HCT116 (cell line): ENCODE data around the gene RTN4. TPM values are rescaled to one million over a fixed set of nuclear protein-coding genes. Genes with fewer than 3 reads are reported as not detected.

ENCODE experiments used
- ATAC-seq: fragments of 200-7000 bp; cut with Tn5 transposase; 2 replicates; pipeline ENCODE4 v1.9.1; 2020; ENCODE audit warnings: mild to moderate bottlenecking, moderate library complexity
- BruUV-seq: library from RNA; stranded (reverse); fragments of 400-500 nt; replicated peaks from 2 replicates; lab custom pipeline; 2021; lab: Mats Ljungman, UMichigan
- CTCF ChIA-PET: fragments of 300-600 bp; sonication (Branson Sonifier 250); formaldehyde crosslinking; loops from one replicate; lab custom pipeline; 2021; ENCODE audit warnings: antibody characterized with exemption; lab: Charles Lee
- POLR2A ChIA-PET: fragments of 300-600, 350-600 bp; sonication (Branson Sonifier 250); formaldehyde crosslinking; loops from one replicate; lab custom pipeline; 2021; ENCODE audit warnings: antibody characterized with exemption; lab: Charles Lee
- RAD21 ChIA-PET, 2 experiments: fragments of 300-600 bp; sonication (Branson Sonifier 250); formaldehyde crosslinking; loops; one replicate each; lab custom pipeline; 2023; ENCODE audit warnings: low total read pairs in 2 of 2; ENCODE audit not compliant: uncharacterized antibody in 2 of 2, unreplicated experiment in 2 of 2, low non-redundant PET in 1 of 2; lab: Charles Lee
- DNase-seq: peaks from one replicate; pipeline ENCODE4 v3.0.0-alpha.2; 2010; ENCODE audit warnings: low read depth, low spot score
- H2AFZ ChIP-seq: fragments of 200-600 bp; shearing (Covaris generic), sonication (generic); 2 replicates; pipeline ENCODE4 v1.6.1; 2017; ENCODE audit warnings: low read depth, mixed run types, mixed read lengths, antibody characterized with exemption, low read length; ENCODE audit not compliant: poor library complexity, severe bottlenecking
- H3K27ac ChIP-seq: 2 replicates; pipeline ENCODE4 v1.5.1; 2012; ENCODE audit warnings: low read depth, low read length
- H3K27me3 ChIP-seq: fragments of 200-600 bp; sonication (generic); 2 replicates; pipeline ENCODE4 v1.6.1; 2016; ENCODE audit warnings: mixed run types, low read length, mixed read lengths; ENCODE audit not compliant: insufficient read depth
- H3K36me3 ChIP-seq, 2 experiments: fragments of 200-500 bp in 1 of 2; fragments of 200-600 bp in 1 of 2; sonication (Bioruptor generic) in 1 of 2; sonication (generic) in 1 of 2; 2 replicates each; pipeline versions ENCODE4 v1.5.1 to v1.6.1; 2014 to 2016; ENCODE audit warnings: low read length in 2 of 2, inconsistent platforms in 1 of 2, mixed read lengths in 1 of 2, mixed run types in 1 of 2; ENCODE audit not compliant: insufficient read depth in 2 of 2, control insufficient read depth in 1 of 2
- H3K4me1 ChIP-seq, 2 experiments: fragments of 200-600 bp in 1 of 2; sonication (generic) in 1 of 2; 2 replicates each; pipeline versions ENCODE4 v1.5.1 to v1.6.1; 2012 to 2017; ENCODE audit warnings: low read length in 2 of 2, inconsistent platforms in 1 of 2, mild to moderate bottlenecking in 1 of 2, mixed read lengths in 1 of 2, mixed run types in 1 of 2, moderate library complexity in 1 of 2; ENCODE audit not compliant: insufficient read depth in 2 of 2, control insufficient read depth in 1 of 2
- H3K4me2 ChIP-seq: fragments of 200-600 bp; sonication (generic); 2 replicates; pipeline ENCODE4 v1.6.1; 2017; ENCODE audit warnings: mixed run types, low read length, mixed read lengths
- H3K4me3 ChIP-seq, 2 experiments: fragments of 200-600 bp in 1 of 2; sonication (generic) in 1 of 2; replicated peaks in 1 of 2; 2 replicates each; pipeline ENCODE4 v1.5.1; 2011 to 2016; ENCODE audit warnings: low read length in 2 of 2, control low read depth in 1 of 2, low read depth in 1 of 2, mild to moderate bottlenecking in 1 of 2, mixed read lengths in 1 of 2, mixed run types in 1 of 2
- H3K79me2 ChIP-seq: fragments of 200-600 bp; sonication (generic); 2 replicates; pipeline ENCODE4 v1.6.1; 2017; ENCODE audit warnings: mild to moderate bottlenecking, mixed run types, low read length, moderate library complexity, mixed read lengths; ENCODE audit not compliant: insufficient read depth
- H3K9ac ChIP-seq: fragments of 200-600 bp; sonication (generic); 2 replicates; pipeline ENCODE4 v1.6.1; 2016; ENCODE audit warnings: low read length, mixed read lengths
- H3K9me2 ChIP-seq: fragments of 200-600 bp; sonication (generic), shearing (Covaris generic); 2 replicates; pipeline ENCODE4 v1.6.1; 2017; ENCODE audit warnings: mixed run types, mild to moderate bottlenecking, moderate library complexity; ENCODE audit not compliant: insufficient read depth
- H3K9me3 ChIP-seq, 2 experiments: fragments of 200-500 bp in 1 of 2; fragments of 200-600 bp in 1 of 2; sonication (Bioruptor generic) in 1 of 2; sonication (generic) in 1 of 2; 2 replicates each; pipeline ENCODE4 v1.6.1; 2014 to 2017; ENCODE audit warnings: low read length in 2 of 2, mixed read lengths in 2 of 2, inconsistent platforms in 1 of 2, low read depth in 1 of 2, mild to moderate bottlenecking in 1 of 2, mixed run types in 1 of 2, moderate library complexity in 1 of 2; ENCODE audit not compliant: control insufficient read depth in 1 of 2, insufficient read depth in 1 of 2
- H4K20me1 ChIP-seq: fragments of 200-600 bp; sonication (generic), shearing (Covaris generic); 2 replicates; pipeline ENCODE4 v1.6.1; 2017; ENCODE audit warnings: mixed run types, mild to moderate bottlenecking, moderate library complexity; ENCODE audit not compliant: insufficient read depth
- CBX3 ChIP-seq: IDR thresholded peaks from 2 replicates; pipeline ENCODE4 v1.6.1; 2012; ENCODE audit warnings: low read depth
- CEBPB ChIP-seq: IDR thresholded peaks from 2 replicates; pipeline ENCODE4 v1.6.1; 2012; ENCODE audit warnings: low read depth
- EGR1 ChIP-seq: IDR thresholded peaks from 2 replicates; pipeline ENCODE4 v1.6.1; 2012; ENCODE audit warnings: low read depth
- EZH2 ChIP-seq: fragments of 200-600 bp; sonication (generic); IDR thresholded peaks from 2 replicates; pipeline ENCODE4 v1.6.1; 2017; ENCODE audit warnings: antibody characterized with exemption, mixed run types
- EZH2phosphoT487 ChIP-seq: fragments of 200-600 bp; IDR thresholded peaks from 2 replicates; pipeline ENCODE4 v1.6.1; 2018; ENCODE audit warnings: antibody characterized with exemption, borderline replicate concordance
- FOSL1 ChIP-seq: IDR thresholded peaks from 2 replicates; pipeline ENCODE4 v1.6.1; 2012; ENCODE audit warnings: low read depth
- POLR2A ChIP-seq: IDR thresholded peaks from 2 replicates; pipeline ENCODE4 v1.7.0; 2011; ENCODE audit warnings: borderline replicate concordance; ENCODE audit not compliant: insufficient read depth, insufficient read length; ENCODE audit errors: extremely low read depth
- POLR2AphosphoS5 ChIP-seq: IDR thresholded peaks from 2 replicates; pipeline ENCODE4 v1.6.1; 2011; ENCODE audit warnings: mild to moderate bottlenecking, low read depth, low read length, moderate library complexity
- RAD21 ChIP-seq: IDR thresholded peaks from 2 replicates; pipeline ENCODE4 v1.6.1; 2012; ENCODE audit warnings: low read depth, mild to moderate bottlenecking
- SIN3A ChIP-seq: IDR thresholded peaks from 2 replicates; pipeline ENCODE4 v1.6.1; 2012; ENCODE audit warnings: low read depth
- SRF ChIP-seq: IDR thresholded peaks from 2 replicates; pipeline ENCODE4 v1.6.1; 2012; ENCODE audit warnings: low read depth
- YY1 ChIP-seq: IDR thresholded peaks from 2 replicates; pipeline ENCODE4 v1.6.1; 2011; ENCODE audit warnings: low read length, low read depth, moderate library complexity, mild to moderate bottlenecking; ENCODE audit not compliant: insufficient replicate concordance; ENCODE audit errors: extremely low read depth
- intact Hi-C: fragments of 100-400 bp; cut with micrococcal nuclease; formaldehyde crosslinking; loops from 2 replicates; pipeline ENCODE4 v1.10.0; 2022
- total RNA-seq: library from RNA; stranded (reverse); gene quantifications from one replicate; pipeline ENCODE4 v1.2.1, GENCODE V29; 2021; ENCODE audit not compliant: unreplicated experiment
- TF ChIP-seq, protein P1 (sequence below): IDR thresholded peaks from 2 replicates; pipeline ENCODE4 v1.6.1; 2011; ENCODE audit warnings: mild to moderate bottlenecking, low read length, moderate library complexity; ENCODE audit not compliant: insufficient replicate concordance; ENCODE audit errors: extremely low read depth
- TF ChIP-seq, protein P2 (sequence below): IDR thresholded peaks from 2 replicates; pipeline ENCODE4 v1.6.1; 2012
- TF ChIP-seq, protein P3 (sequence below): IDR thresholded peaks from 2 replicates; pipeline ENCODE4 v1.6.1; 2012; ENCODE audit warnings: low read depth
- TF ChIP-seq, protein P4 (sequence below), 3 experiments: fragments of 200-600 bp in 1 of 3; sonication (generic) in 1 of 3; IDR thresholded peaks in 2 of 3; conservative IDR thresholded peaks in 1 of 3; 2 replicates each; pipeline ENCODE4 v1.5.1; 2012 to 2017; ENCODE audit warnings: low read depth in 2 of 3, low read length in 2 of 3, antibody characterized with exemption in 1 of 3, borderline replicate concordance in 1 of 3, control low read depth in 1 of 3, mild to moderate bottlenecking in 1 of 3, mixed read lengths in 1 of 3, mixed run types in 1 of 3, moderate library complexity in 1 of 3; ENCODE audit not compliant: insufficient read depth in 1 of 3
- TF ChIP-seq, protein P5 (sequence below): IDR thresholded peaks from 2 replicates; pipeline ENCODE4 v1.6.1; 2012

Gene RTN4
- total RNA-seq, 1 experiment from 2014 or later = 221 TPM

DNA sequence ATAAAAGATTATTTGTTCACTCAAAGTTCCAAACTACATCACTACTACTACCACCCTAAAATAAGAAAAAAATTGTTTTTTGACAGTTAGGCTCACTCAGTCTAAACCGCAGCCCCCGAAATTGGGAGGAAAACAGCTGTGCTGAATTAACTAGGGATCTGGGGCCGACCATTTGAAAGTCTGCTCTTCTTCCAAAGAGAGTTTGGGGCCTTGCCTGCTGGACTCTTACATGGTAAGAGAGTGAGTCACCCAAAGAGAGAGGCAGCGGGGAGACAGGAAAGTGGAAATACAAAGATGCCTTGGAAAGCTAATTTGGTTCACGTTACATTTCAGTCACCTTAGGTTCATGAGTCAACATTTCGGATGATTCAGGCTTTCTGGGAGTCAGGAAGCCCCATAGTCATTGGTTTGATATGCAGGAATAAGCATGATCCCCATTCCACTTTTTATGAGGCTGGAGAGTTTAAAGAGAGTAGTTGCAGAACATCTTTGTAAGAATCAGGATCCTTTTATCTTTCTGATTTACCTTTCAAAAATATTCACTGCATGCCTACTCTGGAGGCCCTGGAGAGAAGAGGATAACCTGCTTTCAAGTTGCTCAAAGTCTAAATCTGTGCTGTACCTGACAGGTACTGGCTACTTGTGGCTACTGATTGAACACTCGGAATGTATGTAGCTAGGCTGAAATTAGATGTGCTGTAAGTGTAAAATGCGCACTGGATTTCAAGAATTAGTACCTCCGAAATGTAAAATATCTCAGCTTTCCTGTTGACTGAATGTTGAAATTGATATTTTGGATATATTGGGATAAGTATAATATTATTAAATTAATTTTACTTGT is 995 bp upstream of the RTN4 start:
- BruUV-seq = TSS peak; percentile 76
- H3K9me3 ChIP-seq = no peaks in the 10 kb centered on the region
- peaks cover 29 to 68% of the 10 kb centered on the region in 2 experiments for H3K4me1 ChIP-seq
- H3K9ac ChIP-seq = peak overlapping the region; percentile 97
- H2AFZ ChIP-seq = no peak overlapping the region
- H3K9me2 ChIP-seq = no peaks in the 10 kb centered on the region
- intact Hi-C loops = loop anchor here (2.0 kb wide), 3 partner anchors 42 to 146 kb away; no protein-coding TSS in a partner anchor
- ATAC-seq (peak; percentile 54), DNase-seq (peak; percentile 99)
- peaks cover 47% of the 10 kb centered on the region for H3K79me2 ChIP-seq
- ChIA-PET POLR2A (interaction anchor here (0.6 to 3.6 kb wide), 25 partner anchors 11 to 468 kb away, joined by 3 to 38 read pairs (median 4); partner anchors contain the start of genes CFAP36, CLHC1 and RPS27A), RAD21 (interaction anchor here in 1 of 2 experiments (0.6 kb wide), 1 partner anchor 65 kb away, joined by 4 read pairs; no protein-coding TSS in a partner anchor), CTCF (interaction anchor here (1.0 to 2.2 kb wide), 5 partner anchors 26 to 151 kb away, joined by 3 to 9 read pairs (median 4); no protein-coding TSS in a partner anchor)
- H3K36me3 ChIP-seq = peaks cover 0 to 10% of the 10 kb centered on the region in 2 experiments; a peak in 1 of 4 replicates
- H3K4me3 ChIP-seq = peak overlapping the region; percentile 90 to 93
- H3K27ac ChIP-seq = peak overlapping the region; percentile 90
- no peaks in the 10 kb centered on the region for H3K27me3 ChIP-seq
- H3K4me2 ChIP-seq = peak overlapping the region; percentile 82
- peaks cover 15% of the 10 kb centered on the region; the same call in 1 of the 2 replicates for H4K20me1 ChIP-seq
- TF ChIP-seq EGR1 (0 out of 2 replicates have a peak, but pooled peaks have one; percentile 15), CEBPB (peak; percentile 87), YY1 (peak; percentile 48), SRF (peak; percentile 80), POLR2AphosphoS5 (peak; percentile 71), SIN3A (peak; percentile 95), EZH2phosphoT487 (no peak), CBX3 (peak; percentile 96), RAD21 (peak; percentile 31), EZH2 (no peak), FOSL1 (peak; percentile 99), POLR2A (no peak)
- TF ChIP-seq, protein P1, sequence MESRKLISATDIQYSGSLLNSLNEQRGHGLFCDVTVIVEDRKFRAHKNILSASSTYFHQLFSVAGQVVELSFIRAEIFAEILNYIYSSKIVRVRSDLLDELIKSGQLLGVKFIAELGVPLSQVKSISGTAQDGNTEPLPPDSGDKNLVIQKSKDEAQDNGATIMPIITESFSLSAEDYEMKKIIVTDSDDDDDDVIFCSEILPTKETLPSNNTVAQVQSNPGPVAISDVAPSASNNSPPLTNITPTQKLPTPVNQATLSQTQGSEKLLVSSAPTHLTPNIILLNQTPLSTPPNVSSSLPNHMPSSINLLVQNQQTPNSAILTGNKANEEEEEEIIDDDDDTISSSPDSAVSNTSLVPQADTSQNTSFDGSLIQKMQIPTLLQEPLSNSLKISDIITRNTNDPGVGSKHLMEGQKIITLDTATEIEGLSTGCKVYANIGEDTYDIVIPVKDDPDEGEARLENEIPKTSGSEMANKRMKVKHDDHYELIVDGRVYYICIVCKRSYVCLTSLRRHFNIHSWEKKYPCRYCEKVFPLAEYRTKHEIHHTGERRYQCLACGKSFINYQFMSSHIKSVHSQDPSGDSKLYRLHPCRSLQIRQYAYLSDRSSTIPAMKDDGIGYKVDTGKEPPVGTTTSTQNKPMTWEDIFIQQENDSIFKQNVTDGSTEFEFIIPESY = peak; percentile 72
- TF ChIP-seq, protein P2, sequence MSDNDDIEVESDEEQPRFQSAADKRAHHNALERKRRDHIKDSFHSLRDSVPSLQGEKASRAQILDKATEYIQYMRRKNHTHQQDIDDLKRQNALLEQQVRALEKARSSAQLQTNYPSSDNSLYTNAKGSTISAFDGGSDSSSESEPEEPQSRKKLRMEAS = peak; percentile 79
- TF ChIP-seq, protein P3, sequence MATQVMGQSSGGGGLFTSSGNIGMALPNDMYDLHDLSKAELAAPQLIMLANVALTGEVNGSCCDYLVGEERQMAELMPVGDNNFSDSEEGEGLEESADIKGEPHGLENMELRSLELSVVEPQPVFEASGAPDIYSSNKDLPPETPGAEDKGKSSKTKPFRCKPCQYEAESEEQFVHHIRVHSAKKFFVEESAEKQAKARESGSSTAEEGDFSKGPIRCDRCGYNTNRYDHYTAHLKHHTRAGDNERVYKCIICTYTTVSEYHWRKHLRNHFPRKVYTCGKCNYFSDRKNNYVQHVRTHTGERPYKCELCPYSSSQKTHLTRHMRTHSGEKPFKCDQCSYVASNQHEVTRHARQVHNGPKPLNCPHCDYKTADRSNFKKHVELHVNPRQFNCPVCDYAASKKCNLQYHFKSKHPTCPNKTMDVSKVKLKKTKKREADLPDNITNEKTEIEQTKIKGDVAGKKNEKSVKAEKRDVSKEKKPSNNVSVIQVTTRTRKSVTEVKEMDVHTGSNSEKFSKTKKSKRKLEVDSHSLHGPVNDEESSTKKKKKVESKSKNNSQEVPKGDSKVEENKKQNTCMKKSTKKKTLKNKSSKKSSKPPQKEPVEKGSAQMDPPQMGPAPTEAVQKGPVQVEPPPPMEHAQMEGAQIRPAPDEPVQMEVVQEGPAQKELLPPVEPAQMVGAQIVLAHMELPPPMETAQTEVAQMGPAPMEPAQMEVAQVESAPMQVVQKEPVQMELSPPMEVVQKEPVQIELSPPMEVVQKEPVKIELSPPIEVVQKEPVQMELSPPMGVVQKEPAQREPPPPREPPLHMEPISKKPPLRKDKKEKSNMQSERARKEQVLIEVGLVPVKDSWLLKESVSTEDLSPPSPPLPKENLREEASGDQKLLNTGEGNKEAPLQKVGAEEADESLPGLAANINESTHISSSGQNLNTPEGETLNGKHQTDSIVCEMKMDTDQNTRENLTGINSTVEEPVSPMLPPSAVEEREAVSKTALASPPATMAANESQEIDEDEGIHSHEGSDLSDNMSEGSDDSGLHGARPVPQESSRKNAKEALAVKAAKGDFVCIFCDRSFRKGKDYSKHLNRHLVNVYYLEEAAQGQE = no peak
- TF ChIP-seq, protein P4, sequence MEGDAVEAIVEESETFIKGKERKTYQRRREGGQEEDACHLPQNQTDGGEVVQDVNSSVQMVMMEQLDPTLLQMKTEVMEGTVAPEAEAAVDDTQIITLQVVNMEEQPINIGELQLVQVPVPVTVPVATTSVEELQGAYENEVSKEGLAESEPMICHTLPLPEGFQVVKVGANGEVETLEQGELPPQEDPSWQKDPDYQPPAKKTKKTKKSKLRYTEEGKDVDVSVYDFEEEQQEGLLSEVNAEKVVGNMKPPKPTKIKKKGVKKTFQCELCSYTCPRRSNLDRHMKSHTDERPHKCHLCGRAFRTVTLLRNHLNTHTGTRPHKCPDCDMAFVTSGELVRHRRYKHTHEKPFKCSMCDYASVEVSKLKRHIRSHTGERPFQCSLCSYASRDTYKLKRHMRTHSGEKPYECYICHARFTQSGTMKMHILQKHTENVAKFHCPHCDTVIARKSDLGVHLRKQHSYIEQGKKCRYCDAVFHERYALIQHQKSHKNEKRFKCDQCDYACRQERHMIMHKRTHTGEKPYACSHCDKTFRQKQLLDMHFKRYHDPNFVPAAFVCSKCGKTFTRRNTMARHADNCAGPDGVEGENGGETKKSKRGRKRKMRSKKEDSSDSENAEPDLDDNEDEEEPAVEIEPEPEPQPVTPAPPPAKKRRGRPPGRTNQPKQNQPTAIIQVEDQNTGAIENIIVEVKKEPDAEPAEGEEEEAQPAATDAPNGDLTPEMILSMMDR (IDR thresholded peaks at IDR 0.05 in 2 of 3, conservative IDR thresholded peaks at IDR 0.05 in 1 of 3; ENCODE audit: borderline replicate concordance in 1 of 3, insufficient read depth in 1 of 3, low read depth in 2 of 3, low read length in 2 of 3) = no peak
- TF ChIP-seq, protein P5, sequence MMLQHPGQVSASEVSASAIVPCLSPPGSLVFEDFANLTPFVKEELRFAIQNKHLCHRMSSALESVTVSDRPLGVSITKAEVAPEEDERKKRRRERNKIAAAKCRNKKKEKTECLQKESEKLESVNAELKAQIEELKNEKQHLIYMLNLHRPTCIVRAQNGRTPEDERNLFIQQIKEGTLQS = peak; percentile 83; the same call in 1 of the 2 replicates
